Gastrocnemius medialis (tissue), 4 donors: ENCODE measurements around the gene EXTL1. TPM values are rescaled to one million over a fixed set of nuclear protein-coding genes. Genes with fewer than 3 reads are reported as not detected.

ENCODE experiments used
- ATAC-seq, 2 donors: fragments of 150-250 bp; one replicate each; pipeline ENCODE4 v1.9.1; 2016
- DNase-seq, 2 donors: peaks; one replicate each; pipeline ENCODE4 v3.0.0-alpha.2; 2019
- H3K27ac ChIP-seq, 4 donors: fragments of 200-600 bp; sonication (generic); 1 replicate in 1 of 4; 2 replicates in 3 of 4; pipeline ENCODE4 v1.5.1; 2016 to 2018; ENCODE audit warnings: mild to moderate bottlenecking in 2 of 4, moderate library complexity in 1 of 4
- H3K27me3 ChIP-seq, 3 donors: fragments of 200-600 bp; sonication (generic) in 2 of 3; 1 replicate in 1 of 3; 2 replicates in 2 of 3; pipeline versions ENCODE4 v1.5.1 to v1.6.0; 2016 to 2019; ENCODE audit warnings: mild to moderate bottlenecking in 1 of 3, moderate library complexity in 1 of 3
- H3K36me3 ChIP-seq, 2 donors: fragments of 200-600 bp; sonication (generic) in 1 of 2; one replicate each; pipeline ENCODE4 v1.5.1; 2017 to 2018
- H3K4me1 ChIP-seq, 2 donors: fragments of 200-600 bp; sonication (generic) in 1 of 2; one replicate each; pipeline ENCODE4 v1.5.1; 2016 to 2017; ENCODE audit warnings: mild to moderate bottlenecking in 2 of 2
- H3K4me3 ChIP-seq, 4 donors: fragments of 200-600 bp; sonication (generic) in 3 of 4; 1 replicate in 1 of 4; 2 replicates in 3 of 4; pipeline ENCODE4 v1.5.1; 2016 to 2019; ENCODE audit warnings: mild to moderate bottlenecking in 2 of 4
- H3K9me3 ChIP-seq, 3 donors: fragments of 200-600 bp; sonication (generic) in 2 of 3; 1 replicate in 1 of 3; 2 replicates in 2 of 3; pipeline ENCODE4 v1.5.1; 2016 to 2019
- CTCF ChIP-seq, 5 experiments: fragments of 450-650 bp in 3 of 5; fragments of 200-600 bp in 2 of 5; sonication (generic) in 2 of 5; IDR thresholded peaks in 4 of 5; conservative IDR thresholded peaks in 1 of 5; 1 replicate in 4 of 5; 2 replicates in 1 of 5; pipeline ENCODE4 v1.5.1; 2016 to 2019; ENCODE audit warnings: antibody characterized with exemption in 5 of 5, mild to moderate bottlenecking in 3 of 5, moderate library complexity in 3 of 5
- POLR2A ChIP-seq, 2 donors: fragments of 450-650 bp; IDR thresholded peaks; one replicate each; pipeline ENCODE4 v1.6.1; 2017; ENCODE audit warnings: antibody characterized with exemption in 2 of 2, mild to moderate bottlenecking in 2 of 2, moderate library complexity in 2 of 2
- in situ Hi-C, 4 donors: fragments of 200-750 bp; cut with MboI; loops; one replicate each; pipeline versions ENCODE4 v1.15.0 to v1.8.0; 2017; ENCODE audit warnings: low sequenced_read_pairs in 4 of 4
- intact Hi-C: fragments of 100-400 bp; cut with DNase I; formaldehyde crosslinking; loops from one replicate; pipeline ENCODE4 v1.15.1; 2023; ENCODE audit warnings: low total_unique reads
- total RNA-seq, 4 donors: library from RNA; depleted of rRNA; stranded (reverse); fragments of >200 nt; gene quantifications; one replicate each; pipeline versions ENCODE4 v1.1.0 to v1.2.3, GENCODE V29; 2016

EXTL1 gene
- total RNA-seq, 4 donors from 2014 or later: 0.33 to 0.95 TPM; not detected in 2

- peaks cover 46 to 51% of the 10 kb centered on the region in 2 donors for H3K4me1 ChIP-seq
- peak; percentile 62 to 92 for DNase-seq
- no peak for TF ChIP-seq CTCF (IDR thresholded peaks at IDR 0.05 in 4 of 5, conservative IDR thresholded peaks at IDR 0.05 in 1 of 5)
- TF ChIP-seq POLR2A (IDR thresholded peaks at IDR 0.05): peak in 1 of 2 donors; percentile 29
These were observed 62.6 kb downstream of the EXTL1 start for GRCh38 chr1:26084091-26084561.

GRCh38 chr1:26084844-26085243 is 63.3 kb downstream of the EXTL1 start:
- no peaks in the 10 kb centered on the region for H3K9me3 ChIP-seq
- H3K27me3 ChIP-seq: no peaks in the 10 kb centered on the region
- in situ Hi-C loops: no loop called here
- H3K36me3 ChIP-seq: no peaks in the 10 kb centered on the region
- no peak for TF ChIP-seq CTCF (IDR thresholded peaks at IDR 0.05 in 4 of 5, conservative IDR thresholded peaks at IDR 0.05 in 1 of 5)
- intact Hi-C loops: loop anchor here (1.0 kb wide), 1 partner anchor 8 kb away; no protein-coding TSS in a partner anchor
- no peak for DNase-seq
- no peak overlapping the region for H3K4me3 ChIP-seq
- peak overlapping the region; percentile 88 to 96 (median 90) for H3K27ac ChIP-seq
- no peak for ATAC-seq
- peaks cover 39 to 44% of the 10 kb centered on the region in 2 donors for H3K4me1 ChIP-seq

More at GRCh38 chr1:26084091-26084561, 62.6 kb downstream of the EXTL1 start:
- peak overlapping the region; percentile 88 to 96 (median 90) for H3K27ac ChIP-seq
- H3K9me3 ChIP-seq: no peaks in the 10 kb centered on the region
- in situ Hi-C loops: no loop called here
- H3K36me3 ChIP-seq: no peaks in the 10 kb centered on the region
- ATAC-seq: peak; percentile 46 to 63
- intact Hi-C loops: loop anchor here (1.0 kb wide), 1 partner anchor 9 kb away; no protein-coding TSS in a partner anchor
- peak overlapping the region in 1 of 4 donors; percentile 40 for H3K4me3 ChIP-seq
- H3K27me3 ChIP-seq: no peaks in the 10 kb centered on the region

Other genes with a start within 250 kb of the EXTL1 start
- 10 to 100 TPM; 20.0 to 51.0 (median 43.3) TPM for gene SELENON, start 221.6 kb upstream of the EXTL1 start, total RNA-seq
- gene MTFR1L, start 201.8 kb upstream of the EXTL1 start, total RNA-seq: 100 to 1,000 TPM; 123 to 186 (median 170) TPM
- gene AUNIP, start 162.3 kb upstream of the EXTL1 start, total RNA-seq: not detected
- gene PAQR7, start 146.1 kb upstream of the EXTL1 start, total RNA-seq: 1 to 10 TPM; 1.4 to 3.7 (median 2.1) TPM
- 10 to 100 TPM in 2 of 4 donors, 1 to 10 TPM in 2; 4.7 to 20.7 (median 13.7) TPM for gene STMN1, start 115.4 kb upstream of the EXTL1 start, total RNA-seq
- 10 to 100 TPM in 3 of 4 donors, 1 to 10 TPM in 1; 9.0 to 35.5 (median 16.1) TPM for gene PAFAH2, start 23.7 kb upstream of the EXTL1 start, total RNA-seq
- gene SLC30A2, start 24.3 kb downstream of the EXTL1 start, total RNA-seq: 1 to 10 TPM; 1.2 to 5.2 (median 3.1) TPM
- gene TRIM63, start 45.9 kb downstream of the EXTL1 start, total RNA-seq: 1,000 to 10,000 TPM; 1,040 to 4,298 (median 2,203) TPM
- gene PDIK1L, start 90.0 kb downstream of the EXTL1 start, total RNA-seq: 1 to 10 TPM; 4.4 to 8.7 (median 5.9) TPM
- 1 to 10 TPM; 3.1 to 5.2 (median 4.2) TPM for gene FAM110D, start 137.3 kb downstream of the EXTL1 start, total RNA-seq
- not detected for gene C1orf232, start 147.2 kb downstream of the EXTL1 start, total RNA-seq
- gene ZNF593, start 148.1 kb downstream of the EXTL1 start, total RNA-seq: 100 to 1,000 TPM in 2 of 4 donors, 10 to 100 TPM in 2; 39.6 to 135 (median 97.3) TPM
- gene ZNF593OS, start 150.1 kb downstream of the EXTL1 start, total RNA-seq: under 1 TPM in 2 of 4 donors, not detected in 2; 0.66 TPM
- gene CNKSR1, start 155.7 kb downstream of the EXTL1 start, total RNA-seq: 10 to 100 TPM; 23.7 to 50.6 (median 44.6) TPM
- gene CATSPER4, start 168.8 kb downstream of the EXTL1 start, total RNA-seq: not detected
- gene CEP85, start 212.4 kb downstream of the EXTL1 start, total RNA-seq: 10 to 100 TPM; 28.5 to 61.6 (median 41.3) TPM